D721Med (cell line): Measurements from ENCODE around the gene BAIAP3.

ENCODE experiments used
- DNase-seq: peaks from one replicate; pipeline ENCODE4 v3.0.0; 2011; ENCODE audit warnings: low spot score; ENCODE audit not compliant: insufficient read length
- FAIRE-seq: peaks from 2 replicates; lab custom pipeline; 2011; peaks lifted over from hg19 to GRCh38; lab: Jason Lieb, UNC
- CTCF ChIP-seq: IDR thresholded peaks from 2 replicates; pipeline ENCODE4 v1.5.1; 2012; ENCODE audit warnings: mild to moderate bottlenecking, control low read depth; ENCODE audit not compliant: insufficient read depth; ENCODE audit errors: missing control alignments

BAIAP3 gene

GRCh38 chr16:1393613-1394176, 60.2 kb downstream of the BAIAP3 start:
- FAIRE-seq: no peak
- TF ChIP-seq CTCF: no peak

GRCh38 chr16:1394367-1394951, 61.0 kb downstream of the BAIAP3 start:
- no peak for TF ChIP-seq CTCF
- no peak for DNase-seq
- FAIRE-seq: no peak

More at GRCh38 chr16:1393613-1394176, 60.2 kb downstream of the BAIAP3 start:
- no peak for DNase-seq

- DNase-seq (no peak), FAIRE-seq (no peak)
- TF ChIP-seq CTCF: no peak
Observed at GRCh38 chr16:1395444-1396031, 62.1 kb downstream of the BAIAP3 start.

GRCh38 chr16:1397779-1398178, 64.3 kb downstream of the BAIAP3 start:
- no peak for FAIRE-seq
- TF ChIP-seq CTCF: no peak
- DNase-seq: no peak

GRCh38 chr16:1398351-1398750, 64.9 kb downstream of the BAIAP3 start:
- no peak for DNase-seq
- FAIRE-seq: no peak
- TF ChIP-seq CTCF: no peak
